Retinal pigment epithelial cell (primary cell): Measurements from ENCODE around the gene UBE2J1.
A peak's percentile ranks its signal among the peaks of the same experiment; 100 is the strongest.

ENCODE experiments used
- DNase-seq: peaks from one replicate; pipeline ENCODE4 v3.0.0-alpha.2; 2010; ENCODE audit warnings: low read depth
- H3K4me3 ChIP-seq: 2 replicates; pipeline ENCODE4 v1.5.1; 2011; ENCODE audit warnings: mild to moderate bottlenecking, low read length, control low read depth, moderate library complexity
- TF ChIP-seq, protein P1 (sequence below): conservative IDR thresholded peaks from 2 replicates; pipeline ENCODE4 v1.5.1; 2011; ENCODE audit warnings: low read depth, low read length, control low read depth, inconsistent platforms

UBE2J1 gene

DNA sequence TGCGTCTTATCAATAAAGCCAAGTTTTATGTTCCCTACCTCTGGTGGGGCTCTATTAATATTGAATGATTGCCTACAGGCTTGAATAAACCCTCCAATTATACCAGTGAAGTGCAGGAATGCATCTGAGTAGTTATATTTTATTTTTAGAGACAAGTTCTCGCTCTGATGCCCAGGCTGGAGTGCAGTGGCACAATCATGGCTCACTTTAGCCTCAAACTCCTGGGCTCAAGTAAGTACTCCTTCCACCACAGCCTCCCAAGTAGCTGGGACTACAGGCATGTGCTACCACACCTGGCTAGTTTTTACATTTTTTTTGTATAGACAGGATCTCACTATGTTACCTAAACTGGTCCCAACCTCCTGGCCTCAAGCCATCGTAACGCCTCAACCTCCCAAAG, 26.1 kb upstream of the UBE2J1 start:
- no peak overlapping the region for H3K4me3 ChIP-seq
- DNase-seq = no peak
- TF ChIP-seq, protein P1, sequence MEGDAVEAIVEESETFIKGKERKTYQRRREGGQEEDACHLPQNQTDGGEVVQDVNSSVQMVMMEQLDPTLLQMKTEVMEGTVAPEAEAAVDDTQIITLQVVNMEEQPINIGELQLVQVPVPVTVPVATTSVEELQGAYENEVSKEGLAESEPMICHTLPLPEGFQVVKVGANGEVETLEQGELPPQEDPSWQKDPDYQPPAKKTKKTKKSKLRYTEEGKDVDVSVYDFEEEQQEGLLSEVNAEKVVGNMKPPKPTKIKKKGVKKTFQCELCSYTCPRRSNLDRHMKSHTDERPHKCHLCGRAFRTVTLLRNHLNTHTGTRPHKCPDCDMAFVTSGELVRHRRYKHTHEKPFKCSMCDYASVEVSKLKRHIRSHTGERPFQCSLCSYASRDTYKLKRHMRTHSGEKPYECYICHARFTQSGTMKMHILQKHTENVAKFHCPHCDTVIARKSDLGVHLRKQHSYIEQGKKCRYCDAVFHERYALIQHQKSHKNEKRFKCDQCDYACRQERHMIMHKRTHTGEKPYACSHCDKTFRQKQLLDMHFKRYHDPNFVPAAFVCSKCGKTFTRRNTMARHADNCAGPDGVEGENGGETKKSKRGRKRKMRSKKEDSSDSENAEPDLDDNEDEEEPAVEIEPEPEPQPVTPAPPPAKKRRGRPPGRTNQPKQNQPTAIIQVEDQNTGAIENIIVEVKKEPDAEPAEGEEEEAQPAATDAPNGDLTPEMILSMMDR = no peak

DNA sequence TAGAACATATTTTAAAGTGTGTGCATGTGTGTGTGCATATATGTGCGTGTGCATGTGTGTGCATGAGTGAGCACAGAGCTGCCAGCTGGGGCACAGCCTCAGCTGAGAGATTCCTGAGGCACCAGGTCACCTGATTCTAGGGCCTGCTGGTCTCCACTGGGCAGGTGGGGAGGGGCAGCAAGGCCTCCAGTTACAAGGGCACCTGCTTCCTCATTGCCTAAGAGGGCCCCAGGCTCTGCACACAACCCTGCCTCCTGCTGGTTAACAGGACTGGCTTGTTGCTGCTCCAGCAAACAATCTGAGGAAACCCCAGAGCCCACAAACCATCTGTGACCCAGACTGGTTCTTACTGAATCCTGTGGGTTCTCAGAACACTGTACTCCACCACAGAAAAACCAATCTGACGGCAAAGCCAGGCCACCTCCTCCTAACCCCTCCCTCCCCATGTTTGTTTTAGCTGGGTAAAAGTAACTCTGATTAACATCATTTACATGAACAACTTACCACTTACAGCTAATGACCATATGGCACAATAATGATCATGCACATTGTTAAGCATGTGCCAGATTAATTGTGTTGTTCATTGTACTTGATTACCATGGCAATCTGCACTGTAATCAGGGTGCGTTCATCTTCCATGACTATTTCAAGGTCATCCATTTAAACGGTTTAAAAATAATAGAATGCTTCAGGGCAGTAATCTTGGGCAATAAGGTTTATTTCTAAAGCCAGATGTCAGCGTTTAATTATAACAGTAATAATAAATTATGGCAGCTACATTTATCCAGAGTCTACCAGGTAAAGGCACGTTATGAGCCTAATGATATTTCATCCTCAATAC, 23.1 kb upstream of the UBE2J1 start:
- H3K4me3 ChIP-seq = no peak overlapping the region
- TF ChIP-seq, protein P1 = peak; percentile 63
- DNase-seq = no peak

DNA sequence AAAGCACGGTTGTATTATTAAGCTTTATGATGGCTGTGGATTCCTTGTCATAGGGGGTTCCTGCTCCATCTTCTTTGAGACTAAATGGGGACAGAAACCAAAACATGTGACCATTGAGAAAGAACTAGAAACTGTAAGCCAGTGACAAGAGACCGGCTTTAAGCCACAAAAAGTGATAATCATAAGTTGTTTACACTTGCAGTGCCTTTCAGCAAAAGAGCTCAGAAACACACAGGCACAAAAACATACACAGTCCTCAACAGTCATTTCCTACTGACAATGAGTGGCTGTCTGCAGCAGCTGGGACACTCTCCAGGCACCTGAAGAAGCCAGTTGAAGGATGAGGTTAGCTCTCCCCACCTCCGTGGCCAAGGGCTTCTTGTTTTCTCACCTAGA, 20.0 kb upstream of the UBE2J1 start:
- H3K4me3 ChIP-seq = no peak overlapping the region
- no peak for DNase-seq
- TF ChIP-seq, protein P1 = no peak

DNA sequence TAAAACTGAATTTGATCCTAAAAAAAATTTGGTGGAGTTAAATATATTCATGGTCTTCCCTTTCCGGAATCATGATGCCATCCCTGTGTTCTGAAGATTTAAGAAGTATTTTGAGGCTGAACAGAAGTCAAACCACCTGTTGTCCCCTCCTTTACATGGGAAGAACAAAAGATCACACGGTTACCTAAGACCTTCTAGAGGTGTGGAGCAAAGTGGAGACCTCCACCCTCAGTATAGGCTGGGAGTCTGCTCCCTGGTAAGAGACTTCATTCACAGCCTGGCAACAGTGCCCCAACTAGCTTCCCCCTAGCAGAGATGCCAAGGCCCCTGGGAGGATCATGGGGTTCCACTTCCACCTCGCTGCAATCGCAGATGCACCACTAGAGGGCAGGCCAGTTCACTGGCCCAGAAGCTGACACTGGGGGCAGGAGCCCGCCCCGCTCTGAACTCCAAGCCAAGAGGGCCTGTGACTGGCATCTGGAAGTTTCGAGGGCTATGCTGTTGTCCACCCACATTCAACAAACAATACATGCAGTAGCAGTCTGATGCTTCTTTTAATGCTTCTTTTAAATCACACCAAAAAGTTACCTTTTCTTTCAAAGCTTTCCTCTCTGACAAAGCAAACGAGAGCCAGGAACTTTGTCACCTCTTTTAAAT, 19.5 kb upstream of the UBE2J1 start:
- TF ChIP-seq, protein P1 = peak; percentile 98
- no peak for DNase-seq
- no peak overlapping the region for H3K4me3 ChIP-seq

DNA sequence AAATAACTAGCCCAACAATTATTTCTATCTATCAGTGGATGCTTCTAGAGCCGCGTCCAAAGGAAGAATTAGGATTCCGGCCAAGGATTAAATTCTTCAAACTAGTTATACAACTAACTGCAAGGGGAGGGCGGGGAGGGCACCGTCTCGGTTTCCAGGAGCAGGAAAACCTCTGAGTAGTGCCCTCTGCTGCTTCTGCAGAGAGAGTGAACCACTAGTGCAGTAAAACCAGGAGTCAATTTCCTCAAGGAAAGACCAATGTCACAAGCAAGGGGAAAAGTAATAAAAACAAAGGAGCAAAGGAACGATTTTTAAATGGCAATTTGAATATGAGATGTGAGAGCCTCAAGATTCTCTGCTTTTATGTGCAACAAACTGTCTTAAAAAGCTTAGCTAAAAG, 16.5 kb upstream of the UBE2J1 start:
- TF ChIP-seq, protein P1 = peak; percentile 73
- DNase-seq = no peak
- H3K4me3 ChIP-seq = no peak overlapping the region

DNA sequence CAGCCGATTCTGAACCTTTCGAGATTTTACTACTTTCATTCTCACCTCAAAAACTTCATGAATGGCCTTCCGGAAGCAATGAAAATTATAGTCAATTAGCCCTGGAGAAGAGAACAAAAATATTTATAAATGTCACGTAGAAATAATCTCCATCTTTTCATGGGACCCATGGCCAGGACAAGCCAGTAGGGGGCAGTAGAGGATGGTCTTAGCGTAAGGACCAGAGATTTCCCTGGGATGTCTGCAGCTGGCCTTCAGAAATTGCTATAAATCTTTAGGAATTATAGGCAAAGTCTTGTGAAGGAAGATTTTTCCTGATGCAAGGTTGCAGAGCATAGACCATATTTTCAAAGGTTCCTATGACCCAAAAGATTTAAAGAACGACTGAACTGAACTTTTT, 15.6 kb upstream of the UBE2J1 start:
- TF ChIP-seq, protein P1 = peak; percentile 81
- no peak for DNase-seq
- no peak overlapping the region for H3K4me3 ChIP-seq

DNA sequence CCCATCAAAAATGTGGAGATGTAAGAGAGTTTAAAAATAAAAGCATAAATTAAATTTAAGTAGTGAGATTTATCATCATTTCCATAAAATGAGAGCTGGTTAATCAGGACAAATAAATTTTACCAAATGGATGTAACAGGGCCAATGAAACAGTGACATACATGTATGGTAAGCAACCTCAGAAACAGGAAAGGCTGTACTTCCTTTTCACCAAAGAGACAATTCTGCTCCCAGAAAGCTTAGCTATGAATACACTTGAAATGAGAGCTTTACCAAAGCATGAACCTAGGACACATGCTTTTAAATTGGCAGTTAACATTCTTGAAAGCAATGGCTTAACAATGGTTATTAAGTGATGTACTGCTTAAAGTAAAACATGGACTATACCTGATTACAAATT, 12.1 kb upstream of the UBE2J1 start:
- TF ChIP-seq, protein P1 = no peak
- DNase-seq = no peak
- H3K4me3 ChIP-seq = no peak overlapping the region
